Measurements from ENCODE around the gene KHK. TPM values are rescaled to one million over a fixed set of nuclear protein-coding genes. Genes with fewer than 3 reads are reported as not detected.

The KHK gene
- total and polyA plus RNA-seq, 2 of the 8 experiments (the other 6 are each of a cell fraction or from before 2014, with no cell fraction given): 11.0 to 17.7 TPM

GRCh38 chr2:27081984-27082772 lies 4.4 kb upstream of the KHK start:
- 93% methylated on average over 21 of the region's 38 CpGs; no CpG with 5 or more reads in 1 of the 2 experiments for WGBS, 2 experiments (ENCODE audit: extremely low coverage in 1 of 2, insufficient coverage in 1 of 2, insufficient read length in 1 of 2, insufficient replicate concordance in 2 of 2, low coverage in 1 of 2, low lambda C conversion rate in 2 of 2, missing lambda C conversion rate in 1 of 2)
- FAIRE-seq: no peak
- Histone ChIP-seq H3K4me1 (replicated peaks in 1 of 4; ENCODE audit: control insufficient read depth in 3 of 4, insufficient read depth in 4 of 4, low read length in 3 of 4) (peaks cover 0 to 28% (median 15%) of the 10 kb centered on the region in 4 experiments; a peak in 6 of 7 replicates), H3K9ac (replicated peaks in 1 of 4; ENCODE audit: extremely low read depth in 1 of 4, low read depth in 3 of 4, low read length in 3 of 4) (no peak overlapping the region), H2BK20ac (ENCODE audit: low read length) (no peak overlapping the region), H3K79me1 (ENCODE audit: low read depth, low read length) (no peaks in the 10 kb centered on the region), H3K9me3 (ENCODE audit: insufficient read depth in 2 of 2, low read depth in 1 of 2, low read length in 1 of 2) (no peaks in the 10 kb centered on the region), H3K27me3 (replicated peaks in 1 of 4; ENCODE audit: control insufficient read depth in 3 of 4, extremely low read depth in 1 of 4, insufficient read depth in 3 of 4, low read length in 3 of 4) (peaks cover 0 to 9% (median 4%) of the 10 kb centered on the region in 4 experiments; a peak in 2 of 7 replicates), H3K4me3 (ENCODE audit: extremely low read depth in 1 of 4, insufficient read depth in 2 of 4, low read depth in 3 of 4, low read length in 4 of 4) (no peak overlapping the region), H3K18ac (ENCODE audit: extremely low read depth, low read length) (no peak overlapping the region), H4K8ac (ENCODE audit: extremely low read depth, insufficient read depth, low read length) (peak overlapping the region; percentile 73), H4K91ac (replicated peaks; ENCODE audit: insufficient read length, low read length) (no peak overlapping the region), H3K36me3 (ENCODE audit: control insufficient read depth in 2 of 4, insufficient read depth in 4 of 4, low read length in 3 of 4) (no peaks in the 10 kb centered on the region), H2BK12ac (ENCODE audit: low read depth, low read length) (0 out of 2 replicates have a peak overlapping the region, but pooled peaks have one; percentile 17), H2BK5ac (ENCODE audit: low read depth, low read length) (no peak overlapping the region), H2AFZ (ENCODE audit: low read length) (no peak overlapping the region), H2AK5ac (ENCODE audit: low read depth, low read length) (no peak overlapping the region), H3K79me2 (ENCODE audit: control insufficient read depth in 1 of 2, insufficient read depth in 2 of 2, low read length in 2 of 2) (no peaks in the 10 kb centered on the region), H3K56ac (replicated peaks; ENCODE audit: insufficient read length, low read depth, low read length) (no peak overlapping the region), H3K23me2 (ENCODE audit: low read depth, low read length) (peaks cover 13% of the 10 kb centered on the region; the same call in 1 of the 2 replicates), H2BK15ac (ENCODE audit: low read length) (no peak overlapping the region), H3K4me2 (ENCODE audit: insufficient read depth in 1 of 2, low read depth in 2 of 2, low read length in 2 of 2) (no peak overlapping the region; a peak in 1 of 4 replicates), H3K27ac (ENCODE audit: low read depth, low read length) (no peak overlapping the region), H4K20me1 (replicated peaks in 1 of 2; ENCODE audit: control insufficient read depth in 1 of 2, insufficient read depth in 2 of 2, low read length in 2 of 2) (no peaks in the 10 kb centered on the region), H2BK120ac (replicated peaks; ENCODE audit: low read depth, low read length) (no peak overlapping the region), H3K4ac (replicated peaks; ENCODE audit: insufficient read length, low read depth, low read length) (peak overlapping the region; percentile 65), H4K5ac (ENCODE audit: insufficient read length, low read depth, low read length) (no peak overlapping the region), H3K14ac (ENCODE audit: insufficient read length) (no peak overlapping the region), H3K23ac (ENCODE audit: insufficient read length) (no peak overlapping the region)
- no peak for DNase-seq (ENCODE audit: low read depth in 1 of 2, low spot score in 2 of 2)
- ChIA-PET CTCF (ENCODE audit: partially characterized antibody) (interaction anchor here (0.5 to 16.5 kb wide), 19 partner anchors 8 to 197 kb away, joined by 3 to 160 read pairs (median 4); partner anchors contain the start of genes AGBL5, OST4 and PREB), POLR2A (ENCODE audit: partially characterized antibody) (interaction anchor here (0.6 to 5.9 kb wide), 10 partner anchors 9 to 327 kb away, joined by 3 to 63 read pairs (median 6); partner anchors contain the start of genes AGBL5, ATRAID, GTF3C2 and OST4)
- no peak for TF ChIP-seq BACH1 (IDR thresholded peaks at IDR 0.05; ENCODE audit: low read length)
- no peak for TF ChIP-seq JUND (IDR thresholded peaks at IDR 0.05; ENCODE audit: low read length)
- no peak for TF ChIP-seq SIRT6 (IDR thresholded peaks at IDR 0.05; ENCODE audit: low read length)
- TF ChIP-seq SP1 (IDR thresholded peaks at IDR 0.05; ENCODE audit: low read depth, low read length): no peak
- no peak for TF ChIP-seq CBX5 (IDR thresholded peaks at IDR 0.05; ENCODE audit: low read depth, low read length)
- no peak for TF ChIP-seq RBBP5 (IDR thresholded peaks at IDR 0.05; ENCODE audit: borderline replicate concordance, low read depth, low read length)
- TF ChIP-seq, protein P1, sequence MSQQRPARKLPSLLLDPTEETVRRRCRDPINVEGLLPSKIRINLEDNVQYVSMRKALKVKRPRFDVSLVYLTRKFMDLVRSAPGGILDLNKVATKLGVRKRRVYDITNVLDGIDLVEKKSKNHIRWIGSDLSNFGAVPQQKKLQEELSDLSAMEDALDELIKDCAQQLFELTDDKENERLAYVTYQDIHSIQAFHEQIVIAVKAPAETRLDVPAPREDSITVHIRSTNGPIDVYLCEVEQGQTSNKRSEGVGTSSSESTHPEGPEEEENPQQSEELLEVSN (IDR thresholded peaks at IDR 0.05): no peak
- TF ChIP-seq KDM1A (IDR thresholded peaks at IDR 0.05; ENCODE audit: borderline replicate concordance, low read length): no peak
- no peak for TF ChIP-seq PHF8 (conservative IDR thresholded peaks at IDR 0.05; ENCODE audit: low read depth, low read length)
- TF ChIP-seq YY1 (IDR thresholded peaks at IDR 0.05; ENCODE audit: low read depth, low read length): no peak
- no peak for TF ChIP-seq SAP30 (IDR thresholded peaks at IDR 0.05; ENCODE audit: insufficient read depth, insufficient replicate concordance, low read length)
- no peak for TF ChIP-seq POLR2A (IDR thresholded peaks at IDR 0.05; ENCODE audit: control extremely low read depth in 1 of 2, low read depth in 2 of 2, low read length in 2 of 2)
